Activated naive CD8-positive, alpha-beta T cell treated with anti-CD3 and anti-CD28 coated beads, Interleukin-2, amount 50 U/mL, for 24 hours (primary cell): ENCODE data around the gene COLEC12.

ENCODE experiments used
- ATAC-seq: fragments of 150-1000 bp; cut with Tn5 transposase; one replicate; pipeline ENCODE4 v1.10.0; 2021
- DNase-seq: peaks from one replicate; pipeline ENCODE4 v3.0.0; 2021
- H3K27ac Mint-ChIP-seq: one replicate; pipeline ENCODE4 v1.8.0; 2021; ENCODE audit warnings: mild to moderate bottlenecking, mixed read lengths
- H3K27me3 Mint-ChIP-seq: one replicate; pipeline ENCODE4 v1.8.0; 2021; ENCODE audit warnings: mixed read lengths
- H3K36me3 Mint-ChIP-seq: one replicate; pipeline ENCODE4 v1.8.0; 2021; ENCODE audit warnings: low read depth, mixed read lengths
- H3K4me1 Mint-ChIP-seq: one replicate; pipeline ENCODE4 v1.8.0; 2021; ENCODE audit warnings: mixed read lengths
- H3K4me3 Mint-ChIP-seq: one replicate; pipeline ENCODE4 v1.8.0; 2021; ENCODE audit warnings: mild to moderate bottlenecking, moderate library complexity, mixed read lengths
- H3K9me3 Mint-ChIP-seq: one replicate; pipeline ENCODE4 v1.8.0; 2021; ENCODE audit warnings: mixed read lengths

The COLEC12 gene

GRCh38 chr18:422966-423365, 77.5 kb downstream of the COLEC12 start:
- no peak for DNase-seq
- Mint-ChIP-seq H3K36me3 (no peaks in the 10 kb centered on the region), H3K4me1 (no peaks in the 10 kb centered on the region), H3K27me3 (peaks cover 2% of the 10 kb centered on the region), H3K4me3 (no peak overlapping the region), H3K27ac (no peak overlapping the region), H3K9me3 (no peaks in the 10 kb centered on the region)
- ATAC-seq = no peak

- Mint-ChIP-seq H3K9me3 (no peaks in the 10 kb centered on the region), H3K4me3 (no peak overlapping the region), H3K36me3 (no peaks in the 10 kb centered on the region), H3K27ac (no peak overlapping the region), H3K4me1 (no peaks in the 10 kb centered on the region), H3K27me3 (peaks cover 5% of the 10 kb centered on the region)
- ATAC-seq (no peak), DNase-seq (no peak)
Measured at GRCh38 chr18:421247-422155, 79.0 kb downstream of the COLEC12 start.

- H3K9me3 Mint-ChIP-seq = no peaks in the 10 kb centered on the region
- H3K36me3 Mint-ChIP-seq = no peaks in the 10 kb centered on the region
- ATAC-seq (no peak), DNase-seq (no peak)
- H3K4me1 Mint-ChIP-seq = no peaks in the 10 kb centered on the region
- no peak overlapping the region for H3K27ac Mint-ChIP-seq
- H3K27me3 Mint-ChIP-seq = peaks cover 5% of the 10 kb centered on the region
- H3K4me3 Mint-ChIP-seq = no peak overlapping the region
Measured at GRCh38 chr18:420661-421246, 79.7 kb downstream of the COLEC12 start.

- H3K27me3 Mint-ChIP-seq = peaks cover 5% of the 10 kb centered on the region
- H3K36me3 Mint-ChIP-seq = no peaks in the 10 kb centered on the region
- no peaks in the 10 kb centered on the region for H3K9me3 Mint-ChIP-seq
- H3K4me1 Mint-ChIP-seq = peaks cover 2% of the 10 kb centered on the region
- no peak for DNase-seq
- no peak overlapping the region for H3K27ac Mint-ChIP-seq
- no peak overlapping the region for H3K4me3 Mint-ChIP-seq
- no peak for ATAC-seq
Measured at GRCh38 chr18:419541-420175, 80.8 kb downstream of the COLEC12 start.

- Mint-ChIP-seq H3K36me3 (no peaks in the 10 kb centered on the region), H3K4me1 (peaks cover 2% of the 10 kb centered on the region), H3K27ac (no peak overlapping the region), H3K27me3 (peaks cover 5% of the 10 kb centered on the region), H3K4me3 (no peak overlapping the region), H3K9me3 (no peaks in the 10 kb centered on the region)
- DNase-seq (no peak), ATAC-seq (no peak)
Measured at GRCh38 chr18:417495-417894, 83.0 kb downstream of the COLEC12 start.

- no peaks in the 10 kb centered on the region for H3K36me3 Mint-ChIP-seq
- DNase-seq (no peak), ATAC-seq (no peak)
- H3K9me3 Mint-ChIP-seq = no peaks in the 10 kb centered on the region
- peaks cover 2% of the 10 kb centered on the region for H3K4me1 Mint-ChIP-seq
- no peak overlapping the region for H3K27ac Mint-ChIP-seq
- H3K4me3 Mint-ChIP-seq = no peak overlapping the region
- H3K27me3 Mint-ChIP-seq = peaks cover 3% of the 10 kb centered on the region
Measured at GRCh38 chr18:416930-417329, 83.6 kb downstream of the COLEC12 start.

GRCh38 chr18:415617-416612, 84.6 kb downstream of the COLEC12 start:
- Mint-ChIP-seq H3K4me3 (no peak overlapping the region), H3K27me3 (peaks cover 3% of the 10 kb centered on the region), H3K9me3 (no peaks in the 10 kb centered on the region), H3K27ac (no peak overlapping the region), H3K4me1 (peaks cover 2% of the 10 kb centered on the region), H3K36me3 (no peaks in the 10 kb centered on the region)
- ATAC-seq (no peak), DNase-seq (no peak)

- H3K9me3 Mint-ChIP-seq = no peaks in the 10 kb centered on the region
- DNase-seq = no peak
- no peak overlapping the region for H3K4me3 Mint-ChIP-seq
- peaks cover 3% of the 10 kb centered on the region for H3K27me3 Mint-ChIP-seq
- no peaks in the 10 kb centered on the region for H3K36me3 Mint-ChIP-seq
- no peak for ATAC-seq
- peaks cover 2% of the 10 kb centered on the region for H3K4me1 Mint-ChIP-seq
- no peak overlapping the region for H3K27ac Mint-ChIP-seq
Measured at GRCh38 chr18:415047-415446, 85.5 kb downstream of the COLEC12 start.

GRCh38 chr18:413233-413632, 87.3 kb downstream of the COLEC12 start:
- peaks cover 2% of the 10 kb centered on the region for H3K4me1 Mint-ChIP-seq
- no peak for ATAC-seq

GRCh38 chr18:410047-410455, 90.5 kb downstream of the COLEC12 start:
- DNase-seq (no peak), ATAC-seq (no peak)
- Mint-ChIP-seq H3K4me1 (no peaks in the 10 kb centered on the region), H3K9me3 (peaks cover 7% of the 10 kb centered on the region), H3K36me3 (no peaks in the 10 kb centered on the region), H3K4me3 (no peak overlapping the region), H3K27ac (no peak overlapping the region), H3K27me3 (peaks cover 3% of the 10 kb centered on the region)

More at GRCh38 chr18:413233-413632, 87.3 kb downstream of the COLEC12 start:
- Mint-ChIP-seq H3K9me3 (no peaks in the 10 kb centered on the region), H3K4me3 (no peak overlapping the region), H3K27me3 (peaks cover 5% of the 10 kb centered on the region), H3K27ac (no peak overlapping the region), H3K36me3 (no peaks in the 10 kb centered on the region)
- DNase-seq = no peak

GRCh38 chr18:408367-408766, 92.1 kb downstream of the COLEC12 start:
- H3K27me3 Mint-ChIP-seq = peaks cover 3% of the 10 kb centered on the region
- DNase-seq (no peak), ATAC-seq (no peak)
- peaks cover 8% of the 10 kb centered on the region for H3K9me3 Mint-ChIP-seq
- no peak overlapping the region for H3K27ac Mint-ChIP-seq
- no peaks in the 10 kb centered on the region for H3K36me3 Mint-ChIP-seq
- H3K4me3 Mint-ChIP-seq = no peak overlapping the region
- no peaks in the 10 kb centered on the region for H3K4me1 Mint-ChIP-seq

GRCh38 chr18:407626-408224, 92.8 kb downstream of the COLEC12 start:
- no peak for ATAC-seq
- Mint-ChIP-seq H3K27me3 (peaks cover 3% of the 10 kb centered on the region), H3K4me3 (no peak overlapping the region), H3K27ac (no peak overlapping the region), H3K36me3 (no peaks in the 10 kb centered on the region), H3K4me1 (no peaks in the 10 kb centered on the region), H3K9me3 (peaks cover 8% of the 10 kb centered on the region)
- DNase-seq = no peak

- Mint-ChIP-seq H3K9me3 (peaks cover 8% of the 10 kb centered on the region), H3K27ac (no peak overlapping the region), H3K27me3 (peaks cover 3% of the 10 kb centered on the region), H3K4me3 (no peak overlapping the region), H3K36me3 (no peaks in the 10 kb centered on the region), H3K4me1 (no peaks in the 10 kb centered on the region)
- DNase-seq (no peak), ATAC-seq (no peak)
Measured at GRCh38 chr18:407191-407590, 93.3 kb downstream of the COLEC12 start.

GRCh38 chr18:406677-407076, 93.8 kb downstream of the COLEC12 start:
- ATAC-seq = no peak
- Mint-ChIP-seq H3K4me1 (no peaks in the 10 kb centered on the region), H3K27ac (no peak overlapping the region), H3K27me3 (peaks cover 3% of the 10 kb centered on the region), H3K4me3 (no peak overlapping the region), H3K9me3 (peaks cover 8% of the 10 kb centered on the region), H3K36me3 (no peaks in the 10 kb centered on the region)
- DNase-seq = no peak
